ENCODE results near the gene ZNF598.

- TF ChIP-seq, protein P1, sequence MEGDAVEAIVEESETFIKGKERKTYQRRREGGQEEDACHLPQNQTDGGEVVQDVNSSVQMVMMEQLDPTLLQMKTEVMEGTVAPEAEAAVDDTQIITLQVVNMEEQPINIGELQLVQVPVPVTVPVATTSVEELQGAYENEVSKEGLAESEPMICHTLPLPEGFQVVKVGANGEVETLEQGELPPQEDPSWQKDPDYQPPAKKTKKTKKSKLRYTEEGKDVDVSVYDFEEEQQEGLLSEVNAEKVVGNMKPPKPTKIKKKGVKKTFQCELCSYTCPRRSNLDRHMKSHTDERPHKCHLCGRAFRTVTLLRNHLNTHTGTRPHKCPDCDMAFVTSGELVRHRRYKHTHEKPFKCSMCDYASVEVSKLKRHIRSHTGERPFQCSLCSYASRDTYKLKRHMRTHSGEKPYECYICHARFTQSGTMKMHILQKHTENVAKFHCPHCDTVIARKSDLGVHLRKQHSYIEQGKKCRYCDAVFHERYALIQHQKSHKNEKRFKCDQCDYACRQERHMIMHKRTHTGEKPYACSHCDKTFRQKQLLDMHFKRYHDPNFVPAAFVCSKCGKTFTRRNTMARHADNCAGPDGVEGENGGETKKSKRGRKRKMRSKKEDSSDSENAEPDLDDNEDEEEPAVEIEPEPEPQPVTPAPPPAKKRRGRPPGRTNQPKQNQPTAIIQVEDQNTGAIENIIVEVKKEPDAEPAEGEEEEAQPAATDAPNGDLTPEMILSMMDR (IDR thresholded peaks at IDR 0.05; ENCODE audit: low read depth, low read length, missing input control), result no peak
- TF ChIP-seq, protein P2, sequence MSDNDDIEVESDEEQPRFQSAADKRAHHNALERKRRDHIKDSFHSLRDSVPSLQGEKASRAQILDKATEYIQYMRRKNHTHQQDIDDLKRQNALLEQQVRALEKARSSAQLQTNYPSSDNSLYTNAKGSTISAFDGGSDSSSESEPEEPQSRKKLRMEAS (IDR thresholded peaks at IDR 0.05), result no peak
- TF ChIP-seq SP1 (IDR thresholded peaks at IDR 0.05), result no peak
- TF ChIP-seq, protein P3, sequence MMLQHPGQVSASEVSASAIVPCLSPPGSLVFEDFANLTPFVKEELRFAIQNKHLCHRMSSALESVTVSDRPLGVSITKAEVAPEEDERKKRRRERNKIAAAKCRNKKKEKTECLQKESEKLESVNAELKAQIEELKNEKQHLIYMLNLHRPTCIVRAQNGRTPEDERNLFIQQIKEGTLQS (IDR thresholded peaks at IDR 0.05), result no peak
- no peak for TF ChIP-seq YY1 (IDR thresholded peaks at IDR 0.05)
- TF ChIP-seq EGR1 (IDR thresholded peaks at IDR 0.05; ENCODE audit: low read depth in 2 of 2), result no peak
- TF ChIP-seq, protein P4, sequence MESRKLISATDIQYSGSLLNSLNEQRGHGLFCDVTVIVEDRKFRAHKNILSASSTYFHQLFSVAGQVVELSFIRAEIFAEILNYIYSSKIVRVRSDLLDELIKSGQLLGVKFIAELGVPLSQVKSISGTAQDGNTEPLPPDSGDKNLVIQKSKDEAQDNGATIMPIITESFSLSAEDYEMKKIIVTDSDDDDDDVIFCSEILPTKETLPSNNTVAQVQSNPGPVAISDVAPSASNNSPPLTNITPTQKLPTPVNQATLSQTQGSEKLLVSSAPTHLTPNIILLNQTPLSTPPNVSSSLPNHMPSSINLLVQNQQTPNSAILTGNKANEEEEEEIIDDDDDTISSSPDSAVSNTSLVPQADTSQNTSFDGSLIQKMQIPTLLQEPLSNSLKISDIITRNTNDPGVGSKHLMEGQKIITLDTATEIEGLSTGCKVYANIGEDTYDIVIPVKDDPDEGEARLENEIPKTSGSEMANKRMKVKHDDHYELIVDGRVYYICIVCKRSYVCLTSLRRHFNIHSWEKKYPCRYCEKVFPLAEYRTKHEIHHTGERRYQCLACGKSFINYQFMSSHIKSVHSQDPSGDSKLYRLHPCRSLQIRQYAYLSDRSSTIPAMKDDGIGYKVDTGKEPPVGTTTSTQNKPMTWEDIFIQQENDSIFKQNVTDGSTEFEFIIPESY (IDR thresholded peaks at IDR 0.05), result no peak
- TF ChIP-seq RXRA (IDR thresholded peaks at IDR 0.05), result no peak
- no peak for TF ChIP-seq TAF1 (conservative IDR thresholded peaks at IDR 0.05)
- TF ChIP-seq JUND (IDR thresholded peaks at IDR 0.05), result no peak
- TF ChIP-seq REST (IDR thresholded peaks at IDR 0.05), result no peak
- no peak for TF ChIP-seq GABPA (IDR thresholded peaks at IDR 0.05 in 1 of 2, conservative IDR thresholded peaks at IDR 0.05 in 1 of 2)
Measured at GRCh38 chr16:2030036-2030435, 20.4 kb upstream of the ZNF598 start.
